Common myeloid progenitor, CD34-positive (primary cell): ENCODE data around the gene FARSB. TPM values are rescaled to one million over a fixed set of nuclear protein-coding genes. Genes with fewer than 3 reads are reported as not detected.

Experiments used
- CTCF ChIA-PET: fragments of 350-600 bp; sonication (Branson Sonifier 250); formaldehyde crosslinking; loops from one replicate; lab custom pipeline; 2021; ENCODE audit warnings: antibody characterized with exemption; lab: Charles Lee
- POLR2A ChIA-PET: fragments of 350-600 bp; sonication (Branson Sonifier 250); formaldehyde crosslinking; loops from one replicate; lab custom pipeline; 2021; ENCODE audit warnings: antibody characterized with exemption; lab: Charles Lee
- DNase-seq, 3 donors: peaks; one replicate each; pipeline versions ENCODE4 v3.0.0 to v3.0.0-alpha.2; 2013
- H3K27ac ChIP-seq, 2 experiments: 1 replicate in 1 of 2; 2 replicates in 1 of 2; pipeline ENCODE4 v1.7.0; 2013; ENCODE audit warnings: inconsistent platforms in 2 of 2, low read length in 2 of 2, mild to moderate bottlenecking in 2 of 2, low read depth in 1 of 2, moderate library complexity in 1 of 2; ENCODE audit not compliant: severe bottlenecking in 2 of 2, insufficient read depth in 1 of 2, poor library complexity in 1 of 2
- H3K27me3 ChIP-seq, 5 experiments: replicated peaks in 2 of 5; 1 replicate in 3 of 5; 2 replicates in 2 of 5; pipeline versions ENCODE4 v1.6.1 to v1.7.0; 2013; ENCODE audit warnings: low read length in 4 of 5, mild to moderate bottlenecking in 2 of 5, moderate library complexity in 2 of 5, inconsistent platforms in 1 of 5; ENCODE audit not compliant: insufficient read depth in 5 of 5, control insufficient read depth in 4 of 5
- H3K36me3 ChIP-seq, 4 experiments: 1 replicate in 2 of 4; 2 replicates in 2 of 4; pipeline versions ENCODE4 v1.6.1 to v1.7.0; 2013; ENCODE audit warnings: low read length in 3 of 4, control low read depth in 1 of 4, mild to moderate bottlenecking in 1 of 4; ENCODE audit not compliant: control insufficient read depth in 4 of 4, insufficient read depth in 4 of 4
- H3K4me1 ChIP-seq, 4 experiments: 1 replicate in 3 of 4; 2 replicates in 1 of 4; pipeline versions ENCODE4 v1.6.1 to v1.7.1; 2013; ENCODE audit warnings: low read length in 3 of 4, mild to moderate bottlenecking in 3 of 4, control low read depth in 1 of 4, inconsistent platforms in 1 of 4, moderate library complexity in 1 of 4; ENCODE audit not compliant: control insufficient read depth in 4 of 4, insufficient read depth in 4 of 4; ENCODE audit errors: control extremely low read depth in 1 of 4
- H3K4me3 ChIP-seq, 7 experiments: 1 replicate in 4 of 7; 2 replicates in 3 of 7; pipeline versions ENCODE4 v1.5.1 to v1.7.0; 2013; ENCODE audit warnings: mild to moderate bottlenecking in 7 of 7, low read length in 6 of 7, moderate library complexity in 6 of 7, inconsistent platforms in 2 of 7, low read depth in 2 of 7, control low read depth in 1 of 7; ENCODE audit not compliant: insufficient read depth in 4 of 7, control insufficient read depth in 1 of 7; ENCODE audit errors: extremely low read depth in 1 of 7
- H3K9me3 ChIP-seq, 5 experiments: 1 replicate in 4 of 5; 2 replicates in 1 of 5; pipeline versions ENCODE4 v1.6.1 to v1.7.1; 2013; ENCODE audit warnings: low read length in 4 of 5, mild to moderate bottlenecking in 2 of 5, inconsistent platforms in 1 of 5, low read depth in 1 of 5, moderate library complexity in 1 of 5; ENCODE audit not compliant: control insufficient read depth in 4 of 5, insufficient read depth in 2 of 5; ENCODE audit errors: control extremely low read depth in 1 of 5
- whole genome bisulfite sequencing: methylation state at CpG from one replicate; pipeline ENCODE4 v1.1.5; 2013; ENCODE audit not compliant: insufficient coverage; 5-methylcytosine and 5-hydroxymethylcytosine counted together
- polyA plus RNA-seq: library from polyadenylated mRNA; unstranded; fragments of 120-200 nt; gene quantifications from one replicate; pipeline ENCODE4 v1.2.1, GENCODE V29; 2013

Gene FARSB
- 25.5 TPM for polyA plus RNA-seq

GRCh38 chr2:222655787-222656525 lies at the start of gene FARSB:
FARSB (minus strand) TSS chr2:222656092; CDS start chr2:222656073, 19 bp downstream.
- H3K36me3 ChIP-seq: no peaks in the 10 kb centered on the region
- H3K27ac ChIP-seq: peak within 1 kb of the TSS; percentile 100
- CTCF ChIA-PET: no interaction called here
- peaks cover 14 to 42% (median 25%) of the 10 kb centered on the region in 4 experiments for H3K4me1 ChIP-seq
- POLR2A ChIA-PET: interaction anchor here (0.7 kb wide), 1 partner anchor 1141 kb away, joined by 3 read pairs; no protein-coding TSS in a partner anchor
- DNase-seq: peak; percentile 97 to 99 (median 98)
- 0% methylated on average over 23 of the region's 45 CpGs for WGBS
- H3K9me3 ChIP-seq: no peaks in the 10 kb centered on the region
- no peaks in the 10 kb centered on the region for H3K27me3 ChIP-seq
- H3K4me3 ChIP-seq: peak within 1 kb of the TSS; percentile 81 to 98 (median 96)

GRCh38 chr2:222703886-222704285 lies 48.0 kb upstream of the FARSB start:
- no CpG with 5 or more reads among the region's 3 CpGs for WGBS
- ChIA-PET POLR2A (no interaction called here), CTCF (interaction anchor here (0.7 to 0.8 kb wide), 2 partner anchors 9 to 201 kb away, joined by 3 to 5 read pairs; no protein-coding TSS in a partner anchor)
- Histone ChIP-seq H3K27ac (no peak overlapping the region), H3K4me3 (no peak overlapping the region), H3K4me1 (peaks cover 0 to 8% (median 2%) of the 10 kb centered on the region in 4 experiments), H3K9me3 (no peaks in the 10 kb centered on the region), H3K36me3 (no peaks in the 10 kb centered on the region), H3K27me3 (peaks cover 0 to 2% (median 0%) of the 10 kb centered on the region in 5 experiments)
- no peak for DNase-seq

- no peak for DNase-seq
- H3K27me3 ChIP-seq: peaks cover 0 to 2% (median 0%) of the 10 kb centered on the region in 5 experiments
- CTCF ChIA-PET: interaction anchor here (0.8 kb wide), 1 partner anchor 10 kb away, joined by 3 read pairs; no protein-coding TSS in a partner anchor
- peaks cover 0 to 5% (median 1%) of the 10 kb centered on the region in 4 experiments for H3K4me1 ChIP-seq
- H3K9me3 ChIP-seq: no peaks in the 10 kb centered on the region
- no peak overlapping the region for H3K27ac ChIP-seq
- no peaks in the 10 kb centered on the region for H3K36me3 ChIP-seq
- no peak overlapping the region for H3K4me3 ChIP-seq
- POLR2A ChIA-PET: no interaction called here
- 63% methylated on average over 1 of the region's 2 CpGs for WGBS
These were observed 47.2 kb upstream of the FARSB start for GRCh38 chr2:222703091-222703490.

GRCh38 chr2:222701721-222702131 lies 45.8 kb upstream of the FARSB start:
- ChIA-PET POLR2A (no interaction called here), CTCF (interaction anchor here (1.3 kb wide), 1 partner anchor 10 kb away, joined by 3 read pairs; no protein-coding TSS in a partner anchor)
- Histone ChIP-seq H3K27ac (no peak overlapping the region), H3K27me3 (peaks cover 0 to 2% (median 0%) of the 10 kb centered on the region in 5 experiments), H3K9me3 (no peaks in the 10 kb centered on the region), H3K4me3 (no peak overlapping the region), H3K4me1 (no peaks in the 10 kb centered on the region), H3K36me3 (no peaks in the 10 kb centered on the region)
- WGBS: 37% methylated on average over 2 of the region's 5 CpGs
- DNase-seq: peak in 2 of 3 donors; percentile 34 to 50

- no peak overlapping the region for H3K27ac ChIP-seq
- no peak for DNase-seq
- H3K4me3 ChIP-seq: no peak overlapping the region
- H3K9me3 ChIP-seq: no peaks in the 10 kb centered on the region
- CTCF ChIA-PET: interaction anchor here (1.3 kb wide), 1 partner anchor 10 kb away, joined by 3 read pairs; no protein-coding TSS in a partner anchor
- 83% methylated on average over 1 of the region's 1 CpG for WGBS
- H3K36me3 ChIP-seq: no peaks in the 10 kb centered on the region
- no peaks in the 10 kb centered on the region for H3K4me1 ChIP-seq
- POLR2A ChIA-PET: no interaction called here
- H3K27me3 ChIP-seq: peaks cover 0 to 2% (median 0%) of the 10 kb centered on the region in 5 experiments
These were observed 45.3 kb upstream of the FARSB start for GRCh38 chr2:222701233-222701632.

- WGBS: 100% methylated on average over 2 of the region's 4 CpGs
- Histone ChIP-seq H3K4me1 (peaks cover 0 to 5% (median 0%) of the 10 kb centered on the region in 4 experiments), H3K36me3 (no peaks in the 10 kb centered on the region), H3K27me3 (peaks cover 0 to 2% (median 0%) of the 10 kb centered on the region in 5 experiments), H3K9me3 (no peaks in the 10 kb centered on the region), H3K27ac (no peak overlapping the region), H3K4me3 (no peak overlapping the region)
- no peak for DNase-seq
- ChIA-PET POLR2A (no interaction called here), CTCF (interaction anchor here (0.8 to 2.9 kb wide), 3 partner anchors 10 to 205 kb away, joined by 4 to 12 read pairs (median 9); no protein-coding TSS in a partner anchor)
These were observed 42.4 kb upstream of the FARSB start for GRCh38 chr2:222698276-222698675.

GRCh38 chr2:222693837-222694236 lies 37.9 kb upstream of the FARSB start:
- ChIA-PET CTCF (no interaction called here), POLR2A (no interaction called here)
- H3K4me1 ChIP-seq: peaks cover 0 to 8% (median 0%) of the 10 kb centered on the region in 4 experiments
- WGBS: no CpG with 5 or more reads among the region's 1 CpG
- H3K9me3 ChIP-seq: no peaks in the 10 kb centered on the region
- H3K36me3 ChIP-seq: no peaks in the 10 kb centered on the region
- no peak overlapping the region for H3K27ac ChIP-seq
- no peaks in the 10 kb centered on the region for H3K27me3 ChIP-seq
- DNase-seq: no peak
- no peak overlapping the region for H3K4me3 ChIP-seq
